ENCODE data around the gene ZNF358. TPM values are rescaled to one million over a fixed set of nuclear protein-coding genes. Genes with fewer than 3 reads are reported as not detected.

The ZNF358 gene
- polyA plus RNA-seq (ENCODE audit: insufficient read length in 4 of 4), result 10 to 100 TPM; 43.1 to 69.6 (median 43.7) TPM

DNA sequence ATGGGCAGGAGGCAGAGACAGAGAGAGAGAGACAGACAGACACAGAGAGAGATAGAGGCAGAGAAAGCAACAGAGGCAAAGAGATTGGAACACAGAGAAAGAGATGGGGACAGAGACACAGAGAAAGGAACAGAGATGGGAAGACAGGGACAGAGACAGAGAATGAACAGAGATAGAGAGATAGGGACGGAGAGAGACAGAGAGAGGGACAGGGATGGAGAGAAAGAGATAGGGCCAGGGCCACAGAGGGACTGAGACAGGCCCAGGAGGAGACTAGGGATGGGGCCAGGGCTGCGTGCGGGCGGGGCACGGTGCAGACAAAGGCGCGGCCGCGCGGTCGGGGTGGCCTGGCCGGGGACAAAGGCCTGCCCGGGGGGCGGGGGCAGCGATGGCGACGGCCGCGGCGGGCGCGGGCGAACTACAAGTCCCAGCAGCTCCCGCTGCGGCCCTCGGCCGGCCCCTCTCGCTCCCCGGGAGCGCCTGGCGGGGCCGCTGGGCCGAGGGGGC lies at the start of gene ZNF358:
TSS of gene ZNF358 (plus strand) at position 459 of the 507 bp plus-strand sequence. CDS start 3,140 bp downstream, outside the sequence.
- DNase-seq (ENCODE audit: low read depth in 4 of 4, low spot score in 3 of 4), result peak in 1 of 4 donors; percentile 68

DNA sequence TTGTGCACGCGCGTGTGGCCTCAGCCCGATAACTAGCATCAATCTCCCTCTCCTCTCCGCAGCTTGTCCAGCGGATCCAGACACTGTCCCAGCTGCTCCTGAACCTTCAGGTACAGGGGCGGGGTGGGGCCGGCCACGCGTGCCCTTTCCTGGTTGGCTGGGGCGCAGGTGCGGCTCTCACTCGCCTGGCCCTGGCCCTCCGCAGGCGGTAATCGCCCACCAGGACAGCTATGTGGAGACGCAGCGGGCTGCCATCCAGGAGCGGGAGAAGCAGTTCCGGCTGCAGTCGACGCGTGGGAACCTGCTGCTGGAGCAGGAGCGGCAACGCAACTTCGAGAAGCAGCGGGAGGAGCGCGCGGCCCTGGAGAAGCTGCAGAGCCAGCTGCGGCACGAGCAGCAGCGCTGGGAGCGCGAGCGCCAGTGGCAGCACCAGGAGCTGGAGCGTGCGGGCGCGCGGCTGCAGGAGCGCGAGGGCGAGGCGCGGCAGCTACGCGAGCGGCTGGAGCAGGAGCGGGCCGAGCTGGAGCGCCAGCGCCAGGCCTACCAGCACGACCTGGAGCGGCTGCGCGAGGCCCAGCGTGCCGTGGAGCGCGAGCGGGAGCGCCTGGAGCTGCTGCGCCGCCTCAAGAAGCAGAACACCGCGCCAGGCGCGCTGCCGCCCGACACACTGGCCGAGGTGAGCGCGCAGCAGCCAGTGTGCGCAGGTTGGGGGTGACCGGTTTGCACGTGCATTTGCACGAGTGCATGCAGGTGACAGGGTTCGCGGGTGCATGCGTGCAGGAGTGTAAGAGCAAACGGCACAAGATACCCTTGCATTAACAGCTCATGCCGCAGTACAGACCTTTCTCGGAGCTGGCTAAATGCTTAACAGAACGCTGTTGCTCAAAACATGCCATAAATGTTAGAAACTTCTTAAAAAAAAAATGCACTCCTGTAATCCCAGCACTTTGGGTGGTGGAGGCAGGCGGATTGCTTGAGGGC lies 48.6 kb upstream of the ZNF358 start:
- DNase-seq (ENCODE audit: low read depth in 4 of 4, low spot score in 3 of 4), result no peak

DNA sequence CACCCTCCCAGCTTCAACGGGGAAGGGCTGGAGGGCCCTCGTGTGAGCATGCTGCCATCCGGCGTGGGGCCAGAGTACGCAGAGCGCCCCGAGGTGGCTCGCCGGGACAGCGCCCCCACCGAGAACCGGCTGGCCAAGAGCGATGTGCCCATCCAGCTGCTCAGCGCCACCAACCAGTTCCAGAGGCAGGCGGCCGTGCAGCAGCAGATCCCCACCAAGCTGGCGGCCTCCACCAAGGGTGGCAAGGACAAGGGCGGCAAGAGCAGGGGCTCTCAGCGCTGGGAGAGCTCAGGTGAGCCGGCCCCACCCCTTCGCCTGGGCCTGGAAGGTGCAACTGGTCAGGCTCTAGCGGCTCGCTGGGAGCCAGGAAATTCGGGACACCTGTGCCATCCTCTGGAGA lies 47.1 kb upstream of the ZNF358 start:
- DNase-seq (ENCODE audit: low read depth in 4 of 4, low spot score in 3 of 4), result no peak

DNA sequence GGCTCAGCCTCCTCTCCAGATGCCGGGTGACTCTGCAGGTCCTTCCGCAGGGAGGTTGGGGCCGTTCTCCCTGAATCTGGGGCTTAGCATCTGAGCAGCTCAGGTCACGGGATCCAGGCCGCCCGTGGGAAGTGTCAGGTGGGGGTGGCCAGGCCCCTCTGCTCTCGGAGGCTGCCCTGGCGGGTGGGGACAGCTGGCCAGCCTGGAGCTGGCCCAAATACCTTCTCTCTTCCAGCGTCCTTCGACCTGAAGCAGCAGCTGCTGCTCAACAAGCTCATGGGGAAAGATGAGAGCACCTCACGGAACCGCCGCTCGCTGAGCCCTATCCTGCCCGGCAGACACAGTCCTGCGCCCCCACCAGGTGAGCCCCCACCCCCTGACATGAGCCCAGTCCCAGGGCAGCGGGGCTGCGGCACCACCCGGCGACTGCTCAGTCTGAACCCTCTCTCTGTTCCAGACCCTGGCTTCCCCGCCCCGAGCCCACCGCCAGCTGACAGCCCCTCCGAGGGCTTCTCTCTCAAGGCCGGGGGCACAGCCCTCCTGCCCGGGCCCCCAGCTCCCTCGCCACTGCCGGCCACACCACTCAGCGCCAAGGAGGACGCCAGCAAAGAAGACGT lies 46.1 kb upstream of the ZNF358 start:
- DNase-seq (ENCODE audit: low read depth in 4 of 4, low spot score in 3 of 4), result no peak

DNA sequence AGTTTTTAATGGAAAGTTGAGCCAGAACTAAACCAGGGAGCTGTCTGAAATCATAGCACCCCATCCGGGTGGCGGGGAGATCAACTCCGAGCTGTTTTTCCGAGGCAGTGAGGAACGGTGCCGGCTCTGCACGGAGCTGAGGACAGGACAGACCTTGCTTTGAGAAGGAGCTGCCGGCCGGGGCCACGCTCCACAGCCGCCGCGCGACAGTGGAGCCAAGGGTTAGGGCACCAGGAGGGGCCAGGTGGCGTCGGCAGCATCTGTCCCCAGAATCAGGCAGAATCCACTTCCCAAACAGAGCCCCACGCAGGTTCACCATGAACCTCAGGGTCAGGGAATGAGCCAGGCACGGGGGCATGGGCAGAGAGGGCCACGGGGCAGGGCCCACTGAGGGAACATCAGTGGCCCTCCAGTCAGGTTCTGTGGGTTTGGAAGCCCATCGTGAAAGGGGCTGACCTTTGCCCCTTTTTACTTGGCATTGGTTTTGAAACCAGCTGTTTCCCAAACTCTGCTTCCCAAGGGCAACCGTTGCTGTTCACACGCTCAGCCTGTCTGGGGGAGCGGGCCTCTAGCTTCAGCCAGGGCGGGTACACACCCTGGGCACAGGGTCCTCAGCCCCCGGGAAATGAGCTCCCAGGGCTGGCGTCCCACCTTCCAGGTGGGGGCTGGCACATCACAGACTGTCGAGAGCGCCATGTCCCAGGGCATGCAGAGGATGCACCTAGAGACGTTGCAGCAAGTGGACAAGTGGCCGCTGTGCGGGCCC lies 45.2 kb upstream of the ZNF358 start:
- DNase-seq (ENCODE audit: low read depth in 4 of 4, low spot score in 3 of 4), result no peak

DNA sequence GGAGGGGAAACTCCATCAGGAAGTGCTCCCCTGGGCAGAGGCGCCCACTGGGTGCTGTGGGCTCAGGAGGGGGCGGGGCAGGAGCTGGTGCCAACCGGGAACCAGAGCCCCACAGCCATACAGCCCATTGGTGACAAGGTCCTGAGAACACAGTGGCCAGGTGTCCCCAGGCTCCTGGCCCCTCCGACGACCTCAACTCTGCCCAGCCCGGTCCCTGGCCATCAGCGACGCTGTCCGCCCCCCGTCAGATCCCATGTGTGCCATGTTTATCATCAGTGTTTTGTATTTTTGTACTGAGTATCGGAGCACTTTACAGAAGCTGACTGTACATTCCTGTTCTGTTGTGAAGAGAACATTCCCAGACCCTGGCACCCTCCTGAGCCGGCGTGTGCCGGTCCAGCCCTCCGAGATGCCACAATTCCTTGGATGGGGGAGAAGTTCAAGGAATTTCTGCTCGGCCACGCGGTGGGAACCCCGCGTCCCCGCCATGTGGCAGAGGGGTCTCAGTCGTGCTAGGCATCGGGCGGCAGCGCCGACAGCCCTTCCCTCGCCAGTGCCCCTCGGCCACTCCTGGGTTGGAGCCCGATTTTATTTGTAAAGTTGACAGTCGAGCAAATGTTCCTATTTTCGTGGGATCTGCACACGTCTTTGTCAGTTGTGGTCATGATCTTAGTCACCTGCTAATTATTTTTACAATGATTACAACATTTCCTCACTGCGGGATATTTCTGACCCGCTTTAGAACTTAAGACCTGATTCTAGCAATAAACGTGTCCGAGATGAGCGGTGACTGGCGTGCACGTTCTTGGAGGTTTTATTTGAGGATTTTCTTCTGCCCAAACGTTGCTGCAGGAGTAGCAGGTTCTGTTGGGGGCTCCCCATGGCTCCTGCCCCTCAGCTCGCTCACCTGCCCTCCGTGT lies 43.9 kb upstream of the ZNF358 start:
- DNase-seq (ENCODE audit: low read depth in 4 of 4, low spot score in 3 of 4), result no peak

DNA sequence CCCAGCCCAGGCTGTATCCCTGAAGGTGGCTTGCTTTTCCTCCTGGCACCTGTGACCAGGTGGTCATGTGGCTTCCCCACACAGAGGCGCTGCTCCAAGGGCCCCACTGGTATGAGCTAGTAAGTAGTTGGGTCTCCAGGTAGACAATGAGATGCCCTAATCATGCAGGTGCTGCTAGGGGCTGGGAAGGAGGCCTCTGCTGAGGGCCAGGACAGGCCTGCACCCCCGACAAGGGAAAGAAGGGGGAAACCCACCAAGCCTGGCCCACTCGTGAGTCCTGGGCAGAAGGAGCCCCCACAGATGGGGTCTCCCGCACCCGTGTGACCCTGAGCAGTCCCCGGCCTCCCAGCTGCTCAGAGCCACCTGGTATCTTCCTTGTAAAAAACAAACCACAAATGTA lies 40.2 kb upstream of the ZNF358 start:
- no peak for DNase-seq (ENCODE audit: low read depth in 4 of 4, low spot score in 3 of 4)

DNA sequence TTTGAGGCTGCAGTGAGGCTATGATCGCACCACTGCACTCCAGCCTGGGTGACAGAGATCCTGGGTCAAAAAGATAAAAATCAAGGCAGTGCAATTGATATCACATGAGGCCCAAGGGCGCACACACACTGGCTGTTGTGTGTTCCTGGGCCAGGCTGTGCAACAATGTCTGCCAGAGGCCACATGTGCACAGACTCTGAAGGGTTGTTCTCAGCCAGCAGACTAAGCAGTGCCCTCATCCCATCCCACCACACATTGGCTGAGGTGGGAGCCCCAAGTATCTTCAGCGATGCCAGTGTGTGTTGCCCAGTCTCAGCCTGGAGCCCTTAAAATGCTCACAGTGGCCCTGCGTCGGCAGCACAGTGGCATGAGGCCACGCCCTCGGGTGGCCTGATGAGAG lies 39.7 kb upstream of the ZNF358 start:
- no peak for DNase-seq (ENCODE audit: low read depth in 4 of 4, low spot score in 3 of 4)

DNA sequence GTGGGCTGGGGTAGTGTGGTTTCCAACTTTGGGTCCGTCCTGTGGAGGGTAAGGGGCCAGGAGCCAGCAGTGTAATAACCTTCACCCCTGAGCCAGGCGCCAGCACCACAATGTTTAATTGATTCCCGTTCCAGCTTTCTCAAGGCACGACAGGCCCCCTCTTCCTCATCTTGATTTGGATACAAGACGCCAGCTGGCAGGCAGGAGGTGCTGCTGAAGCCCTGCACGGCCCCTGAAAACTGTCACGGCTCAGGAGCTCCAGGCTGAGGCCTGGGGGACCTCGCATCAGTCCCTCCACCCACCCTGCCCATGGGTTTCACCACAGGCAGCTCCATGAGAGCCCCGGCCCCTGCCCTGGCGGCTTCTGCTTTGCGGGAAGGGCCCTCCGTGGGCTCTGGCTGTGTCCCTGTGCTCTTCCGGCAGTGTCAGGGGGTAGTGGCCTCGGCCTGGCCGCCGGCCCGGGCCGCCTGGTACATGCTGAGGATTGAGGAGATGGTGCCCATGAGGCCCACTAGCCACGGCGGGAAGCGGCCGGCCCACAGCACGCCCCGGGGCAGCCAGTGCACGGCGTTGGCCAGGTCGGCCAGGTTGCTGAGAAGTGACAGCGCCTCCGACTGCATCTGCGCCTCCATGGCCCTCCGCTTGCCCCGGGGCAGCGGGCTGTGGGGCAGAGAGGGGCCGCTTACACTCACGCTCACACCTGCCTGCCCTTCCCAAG lies 39.0 kb upstream of the ZNF358 start:
- DNase-seq (ENCODE audit: low read depth in 4 of 4, low spot score in 3 of 4), result no peak

DNA sequence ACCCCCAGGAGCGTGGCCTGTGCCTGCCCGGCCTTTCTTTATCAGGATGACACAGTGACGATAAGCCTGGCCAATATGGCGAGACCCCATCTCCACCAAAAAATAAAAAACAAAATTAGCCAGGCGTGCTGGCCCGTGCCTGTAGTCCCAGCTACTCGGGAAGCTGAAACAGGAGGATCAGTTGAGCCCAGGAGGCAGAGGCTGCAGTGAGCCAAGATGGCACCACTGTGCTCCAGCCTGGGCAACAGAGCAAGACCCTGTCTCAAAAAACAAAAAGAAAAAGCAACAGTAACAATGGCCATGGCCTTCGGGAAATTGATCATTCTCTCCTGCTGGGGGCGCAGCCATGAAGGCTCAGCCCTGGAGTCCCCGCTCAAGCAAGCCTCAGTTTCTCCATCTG lies 38.1 kb upstream of the ZNF358 start:
- DNase-seq (ENCODE audit: low read depth in 4 of 4, low spot score in 3 of 4), result no peak

DNA sequence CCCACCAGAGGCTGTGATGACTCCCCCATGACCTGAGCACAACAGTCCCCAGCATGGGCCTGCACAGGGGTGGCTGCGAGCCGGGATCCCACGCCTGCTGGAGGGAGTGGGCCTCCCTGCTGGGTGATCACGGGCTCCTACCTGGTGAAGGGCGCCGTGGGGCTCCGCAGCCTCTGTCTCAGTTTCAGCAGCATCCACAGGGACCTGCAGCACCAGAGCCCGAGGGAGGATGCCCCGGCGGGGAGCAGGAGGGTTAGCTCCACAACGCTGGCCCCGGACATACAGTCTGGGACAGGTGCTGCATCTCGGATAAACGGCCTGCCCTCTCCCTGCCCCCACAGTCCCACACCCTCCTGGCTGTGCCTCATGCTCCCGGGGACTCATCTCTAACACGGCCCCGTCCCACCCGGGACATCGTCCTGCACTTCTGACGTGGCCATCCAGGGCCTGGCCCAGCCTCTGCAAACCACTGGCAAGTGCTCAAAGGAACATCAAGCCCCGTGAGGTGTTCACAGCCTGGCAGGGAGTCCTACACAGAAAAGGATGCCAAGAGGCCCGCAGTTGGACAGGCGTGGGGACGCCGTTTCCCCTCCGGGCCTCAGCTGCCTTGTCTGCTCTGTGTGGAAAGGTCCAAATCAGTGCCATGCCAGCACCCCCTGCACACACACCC lies 37.6 kb upstream of the ZNF358 start:
- DNase-seq (ENCODE audit: low read depth in 4 of 4, low spot score in 3 of 4), result no peak

DNA sequence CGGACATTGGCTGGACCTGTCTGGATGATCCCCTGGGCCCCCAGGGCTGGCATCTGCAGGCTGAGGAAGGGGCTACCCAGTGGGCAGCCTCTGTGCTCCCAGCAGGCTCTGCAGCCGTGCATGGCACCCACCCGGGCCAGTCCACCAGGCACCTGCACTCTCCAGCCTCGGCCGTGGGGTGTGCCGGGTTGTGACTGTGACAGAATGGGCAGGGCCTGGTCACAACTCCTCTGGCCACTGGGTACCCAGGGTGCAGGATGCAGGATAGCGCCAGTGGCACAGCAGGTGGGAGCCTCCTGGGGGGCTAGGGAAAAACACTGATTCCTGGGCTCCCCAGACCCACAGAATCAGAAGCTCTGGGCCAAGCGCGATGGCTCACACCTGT lies 37.1 kb upstream of the ZNF358 start:
- DNase-seq (ENCODE audit: low read depth in 4 of 4, low spot score in 3 of 4), result no peak

DNA sequence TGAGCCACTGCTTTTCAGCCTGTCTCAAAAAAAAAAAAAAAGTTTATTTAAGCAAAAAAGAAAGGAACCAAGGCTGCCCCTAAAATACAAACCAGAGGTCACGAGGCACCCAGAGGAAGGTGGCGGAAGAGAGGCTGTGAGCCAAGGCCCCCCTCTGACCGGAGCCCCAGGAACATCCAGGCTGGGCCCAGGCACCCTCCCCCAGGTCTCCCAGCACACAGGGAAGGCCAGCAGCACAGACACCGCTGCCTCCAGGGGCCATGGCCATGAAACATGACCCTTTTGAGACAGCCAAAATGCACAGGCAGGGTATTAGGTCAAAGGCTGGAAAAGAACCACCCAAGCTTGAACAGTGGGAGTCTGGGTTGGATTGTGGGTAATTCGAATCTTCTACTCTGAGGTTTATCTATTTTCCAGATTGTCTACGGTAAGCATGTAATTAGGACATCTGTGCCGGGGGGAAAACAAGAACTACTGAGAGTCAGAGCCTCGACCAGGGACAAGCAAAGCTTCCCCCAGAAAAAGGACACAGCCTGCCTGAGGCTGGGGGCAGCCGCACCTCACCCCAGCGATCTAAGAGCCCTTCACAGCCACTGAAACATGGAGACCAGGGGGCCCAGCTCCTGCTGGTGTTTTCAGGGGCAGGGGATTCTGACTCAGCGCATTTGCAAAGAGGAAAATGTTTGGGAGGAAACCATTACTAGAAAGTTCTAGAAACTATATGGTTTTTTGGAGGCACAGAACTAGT lies 35.5 kb upstream of the ZNF358 start:
- no peak for DNase-seq (ENCODE audit: low read depth in 4 of 4, low spot score in 3 of 4)

DNA sequence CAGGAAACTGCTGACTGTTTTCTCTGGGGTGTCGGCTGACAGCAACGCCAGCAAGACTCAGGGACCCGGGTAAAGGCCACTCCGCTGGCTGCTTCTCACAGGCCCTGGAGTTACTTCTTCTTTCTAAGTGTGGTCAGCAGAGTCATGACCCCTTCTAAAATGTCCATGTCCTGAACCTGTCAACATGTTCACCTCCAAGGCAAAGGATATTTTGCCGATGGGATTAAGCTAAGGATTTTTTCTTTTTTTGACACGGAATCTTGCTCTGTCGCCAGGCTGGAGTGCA lies 35.0 kb upstream of the ZNF358 start:
- DNase-seq (ENCODE audit: low read depth in 4 of 4, low spot score in 3 of 4), result no peak

DNA sequence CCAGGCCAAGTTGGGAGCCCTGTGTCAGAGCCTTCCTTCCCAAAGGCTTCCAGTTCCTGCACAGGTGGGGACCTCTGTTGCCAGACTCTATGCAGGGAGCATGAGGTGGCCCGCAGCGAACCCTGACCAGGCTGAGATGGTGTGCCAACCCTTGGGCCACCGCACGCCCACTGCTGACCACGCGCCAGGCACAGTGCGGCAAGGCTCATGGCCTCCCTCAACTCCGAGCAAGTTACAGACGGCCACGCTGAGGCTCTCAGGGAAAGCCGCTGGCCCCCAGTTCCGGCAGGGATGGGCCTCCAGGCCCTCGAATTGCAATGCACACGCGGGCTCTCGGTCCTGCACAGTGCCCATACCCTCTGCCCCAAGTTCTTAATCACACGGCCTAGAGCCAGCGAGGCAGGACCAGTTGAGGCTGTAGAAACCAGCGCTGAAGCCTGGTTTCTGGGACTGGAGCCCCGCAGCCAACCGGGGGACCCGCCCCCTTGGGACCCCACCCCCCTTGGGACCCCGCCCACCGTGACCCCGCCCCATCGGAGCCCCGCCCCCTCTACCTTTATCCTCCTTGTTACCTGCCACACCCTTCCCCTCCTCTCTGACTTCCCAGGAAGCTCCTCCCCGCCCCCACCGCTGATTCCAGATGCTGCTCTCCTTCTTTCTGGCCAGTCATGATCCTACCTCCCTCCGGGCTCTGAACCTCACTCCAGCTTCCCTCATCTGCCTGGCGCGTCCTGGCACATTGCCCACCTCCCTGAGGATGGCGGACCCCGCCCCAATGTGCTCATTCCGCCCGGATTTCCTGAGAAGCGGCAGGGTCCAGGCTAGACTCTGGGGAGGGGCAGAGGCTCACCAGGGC lies 33.1 kb upstream of the ZNF358 start:
- DNase-seq (ENCODE audit: low read depth in 4 of 4, low spot score in 3 of 4), result no peak

DNA sequence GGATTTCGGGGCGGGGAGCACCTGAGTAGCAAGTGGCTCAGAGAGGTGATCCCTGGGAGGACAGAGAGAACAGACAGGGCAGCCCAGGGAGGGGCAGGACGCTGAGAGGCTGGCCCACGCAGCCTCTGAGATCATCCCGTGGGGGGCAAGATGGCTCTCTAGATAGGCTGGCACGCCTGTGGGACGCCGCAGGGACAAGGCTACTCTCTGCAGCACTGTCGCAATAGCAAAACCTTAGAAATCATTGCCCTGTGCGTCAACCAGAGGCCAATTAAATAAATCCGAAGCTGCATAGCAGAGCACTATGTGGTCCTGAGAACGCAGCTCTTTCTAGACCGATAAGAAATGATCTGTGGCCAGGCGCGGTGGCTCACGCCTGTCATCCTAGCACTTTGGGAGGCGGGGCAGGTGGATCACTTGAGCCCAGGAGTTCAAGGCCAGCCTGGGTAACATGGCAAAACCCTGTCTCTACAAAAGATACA lies 32.1 kb upstream of the ZNF358 start:
- no peak for DNase-seq (ENCODE audit: low read depth in 4 of 4, low spot score in 3 of 4)

DNA sequence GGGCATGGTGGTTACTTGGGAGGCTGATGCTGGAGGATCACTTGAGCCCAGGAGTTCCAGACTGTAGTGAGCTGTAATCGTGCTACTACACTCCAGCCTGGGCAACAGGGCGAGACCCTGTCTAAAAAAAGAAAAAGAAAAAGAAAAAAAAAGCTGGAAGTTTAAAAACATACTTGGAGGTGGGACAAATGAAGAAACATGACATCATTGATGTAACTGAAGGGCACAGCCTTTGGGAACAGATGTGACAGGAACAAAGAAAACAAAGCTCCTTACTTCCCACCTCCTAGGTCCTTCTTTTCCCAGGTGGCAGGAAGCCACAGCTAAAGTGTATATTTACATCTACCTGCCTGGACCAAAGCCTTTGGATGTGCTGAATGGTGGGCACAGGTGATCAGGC lies 29.0 kb upstream of the ZNF358 start:
- no peak for DNase-seq (ENCODE audit: low read depth in 4 of 4, low spot score in 3 of 4)

Data from right renal pelvis (tissue), 4 donors.